Right lobe of liver (tissue), 4 donors: ENCODE measurements around the gene EDNRA.

Experiments used
- CTCF ChIP-seq, 4 donors: fragments of 200-600 bp in 3 of 4; fragments of 450-650 bp in 1 of 4; IDR thresholded peaks; one replicate each; pipeline versions ENCODE4 v1.5.1 to v1.8.0; 2016 to 2022; ENCODE audit warnings: antibody characterized with exemption in 4 of 4, mild to moderate bottlenecking in 2 of 4
- POLR2A ChIP-seq: fragments of 450-650 bp; IDR thresholded peaks from one replicate; pipeline ENCODE4 v1.6.1; 2017; ENCODE audit warnings: antibody characterized with exemption, mild to moderate bottlenecking
- donor health status: DM: no; HTN: no; CAD: no.
- donor health status: DM: no; HTN: no; CAD: no.
- donor health status: DM: no; HTN: yes; CAD: no.

- no peak for TF ChIP-seq CTCF (IDR thresholded peaks at IDR 0.05)
- TF ChIP-seq POLR2A, result no peak
Measured at GRCh38 chr4:147494301-147494700, 13.4 kb downstream of the EDNRA start.
